Neutrophil (primary cell): ENCODE data around the gene TSHZ2.

ENCODE experiments used
- H3K27ac ChIP-seq: fragments of 200-600 bp; sonication (generic); 2 replicates; pipeline ENCODE4 v1.5.1; 2016; ENCODE audit warnings: mild to moderate bottlenecking, moderate library complexity
- H3K27me3 ChIP-seq: fragments of 200-600 bp; sonication (generic); 2 replicates; pipeline ENCODE4 v1.6.0; 2016; ENCODE audit warnings: mild to moderate bottlenecking
- H3K36me3 ChIP-seq: fragments of 200-600 bp; sonication (generic); 2 replicates; pipeline ENCODE4 v1.5.1; 2017
- H3K4me1 ChIP-seq, 2 experiments: fragments of 200-600 bp in 1 of 2; sonication (generic) in 1 of 2; 1 replicate in 1 of 2; 2 replicates in 1 of 2; pipeline versions ENCODE4 v1.5.1 to v1.6.1; 2013 to 2016; ENCODE audit warnings: low read depth in 1 of 2, low read length in 1 of 2, mild to moderate bottlenecking in 1 of 2, moderate library complexity in 1 of 2; ENCODE audit not compliant: control insufficient read depth in 1 of 2, insufficient read depth in 1 of 2
- H3K4me3 ChIP-seq, 2 experiments: fragments of 200-600 bp in 1 of 2; sonication (generic) in 1 of 2; 1 replicate in 1 of 2; 2 replicates in 1 of 2; pipeline ENCODE4 v1.5.1; 2013 to 2016; ENCODE audit warnings: low read depth in 1 of 2, low read length in 1 of 2, mild to moderate bottlenecking in 1 of 2, moderate library complexity in 1 of 2
- H3K9me3 ChIP-seq: fragments of 200-600 bp; sonication (generic); 2 replicates; pipeline ENCODE4 v1.5.1; 2016
- CTCF ChIP-seq: fragments of 200-600 bp; sonication (generic); IDR thresholded peaks from 2 replicates; pipeline ENCODE4 v1.5.1; 2016; ENCODE audit warnings: antibody characterized with exemption

The TSHZ2 gene

GRCh38 chr20:53355790-53356189, 383.6 kb downstream of the TSHZ2 start:
- Histone ChIP-seq H3K36me3 (no peaks in the 10 kb centered on the region), H3K27me3 (no peaks in the 10 kb centered on the region), H3K4me3 (no peak overlapping the region), H3K4me1 (peaks cover 10 to 17% of the 10 kb centered on the region in 2 experiments), H3K27ac (no peak overlapping the region), H3K9me3 (peaks cover 5% of the 10 kb centered on the region)
- TF ChIP-seq CTCF: no peak

GRCh38 chr20:53359425-53359824, 387.3 kb downstream of the TSHZ2 start:
- Histone ChIP-seq H3K4me1 (no peaks in the 10 kb centered on the region), H3K27me3 (no peaks in the 10 kb centered on the region), H3K36me3 (no peaks in the 10 kb centered on the region), H3K9me3 (peaks cover 5% of the 10 kb centered on the region), H3K4me3 (no peak overlapping the region), H3K27ac (no peak overlapping the region)
- TF ChIP-seq CTCF: no peak

GRCh38 chr20:53360852-53361251, 388.7 kb downstream of the TSHZ2 start:
- Histone ChIP-seq H3K27me3 (no peaks in the 10 kb centered on the region), H3K9me3 (peaks cover 3% of the 10 kb centered on the region), H3K36me3 (no peaks in the 10 kb centered on the region), H3K27ac (no peak overlapping the region), H3K4me1 (no peaks in the 10 kb centered on the region), H3K4me3 (no peak overlapping the region)
- TF ChIP-seq CTCF: no peak

GRCh38 chr20:53362736-53363135, 390.6 kb downstream of the TSHZ2 start:
- Histone ChIP-seq H3K36me3 (no peaks in the 10 kb centered on the region), H3K4me1 (no peaks in the 10 kb centered on the region), H3K9me3 (no peaks in the 10 kb centered on the region), H3K27me3 (no peaks in the 10 kb centered on the region), H3K4me3 (no peak overlapping the region), H3K27ac (no peak overlapping the region)
- no peak for TF ChIP-seq CTCF

GRCh38 chr20:53364646-53365045, 392.5 kb downstream of the TSHZ2 start:
- no peak overlapping the region for H3K27ac ChIP-seq
- no peak for TF ChIP-seq CTCF

GRCh38 chr20:53365076-53365475, 392.9 kb downstream of the TSHZ2 start:
- H3K4me1 ChIP-seq: no peaks in the 10 kb centered on the region
- H3K36me3 ChIP-seq: no peaks in the 10 kb centered on the region
- H3K4me3 ChIP-seq: no peak overlapping the region
- H3K27ac ChIP-seq: no peak overlapping the region
- no peaks in the 10 kb centered on the region for H3K27me3 ChIP-seq
- H3K9me3 ChIP-seq: no peaks in the 10 kb centered on the region
- TF ChIP-seq CTCF: no peak

More at GRCh38 chr20:53364646-53365045, 392.5 kb downstream of the TSHZ2 start:
- no peak overlapping the region for H3K4me3 ChIP-seq
- H3K9me3 ChIP-seq: no peaks in the 10 kb centered on the region
- no peaks in the 10 kb centered on the region for H3K36me3 ChIP-seq
- H3K27me3 ChIP-seq: no peaks in the 10 kb centered on the region
- H3K4me1 ChIP-seq: no peaks in the 10 kb centered on the region
